ENCODE results near the gene IFIT2.
"Not testable (repeated sequence)": the region's sequence is repeated elsewhere in the genome, so short reads cannot be mapped to it uniquely, and the experiment has no call there.

The IFIT2 gene

DNA sequence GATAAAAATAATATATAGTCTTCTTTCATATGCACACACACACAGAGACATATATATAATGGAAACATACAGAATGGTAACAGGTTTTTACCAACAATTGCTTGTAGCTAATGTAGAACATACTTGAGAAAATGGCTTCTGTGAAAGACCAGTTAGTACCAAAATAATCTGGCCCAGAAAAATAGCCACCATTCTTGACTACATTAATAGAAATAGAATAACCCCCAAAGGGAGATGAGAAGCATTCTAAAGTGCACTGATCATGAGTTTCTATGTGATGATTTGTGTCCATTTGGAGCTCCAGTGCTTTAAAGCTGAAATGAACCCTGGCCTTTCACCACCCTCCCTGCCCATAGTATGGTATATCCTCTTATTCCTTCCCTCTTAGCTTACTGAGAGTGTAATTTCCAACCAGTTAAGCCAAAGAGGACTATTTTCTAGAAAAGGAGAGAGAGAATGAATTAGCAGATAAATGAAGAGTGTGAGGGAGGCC is 22.9 kb upstream of the IFIT2 start:
- intact Hi-C loops (cut with DNase I): no loop called here
- DNase-seq: no peak

DNA sequence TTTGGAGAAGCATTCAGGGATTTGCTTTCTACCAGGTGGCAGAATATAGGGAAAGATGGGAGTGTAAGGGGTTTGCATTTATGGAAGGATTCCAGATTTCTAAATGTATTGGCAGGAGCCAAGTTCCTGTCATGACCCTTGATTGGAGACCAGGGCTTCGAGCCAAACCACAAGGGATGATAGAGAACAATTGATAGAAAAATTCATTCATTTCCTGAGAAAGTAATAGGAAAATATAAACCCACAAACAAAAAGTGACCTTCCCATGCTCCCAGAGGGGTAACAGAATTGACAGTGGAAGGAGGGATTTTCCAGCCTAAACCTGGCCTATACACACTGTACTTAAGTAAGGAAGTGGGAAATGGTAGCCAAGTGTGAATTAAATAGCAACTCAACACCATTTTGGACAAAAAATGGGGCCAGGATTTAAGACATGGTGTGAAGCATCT is 22.4 kb upstream of the IFIT2 start:
- intact Hi-C loops (cut with DNase I): no loop called here
- DNase-seq: no peak

DNA sequence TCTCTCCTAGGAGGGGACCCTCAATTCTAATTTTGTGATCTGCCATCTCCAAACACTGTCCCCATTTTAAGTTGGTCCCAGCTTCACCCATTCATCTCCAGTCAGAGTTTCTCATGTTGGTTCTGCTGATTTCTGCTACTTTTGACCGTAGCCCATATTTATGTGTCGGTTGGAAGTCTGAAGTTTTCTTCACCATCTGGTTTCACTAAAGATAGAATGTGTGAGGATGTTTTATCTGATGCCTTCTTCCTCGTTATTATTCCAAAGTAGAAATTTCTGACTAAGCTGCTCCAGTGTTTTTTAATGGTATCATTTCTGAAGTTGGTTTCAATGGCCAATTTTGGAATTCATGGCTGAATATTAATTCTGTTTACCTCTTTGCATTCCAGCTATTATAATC is 21.3 kb upstream of the IFIT2 start:
- intact Hi-C loops (cut with DNase I): no loop called here
- no peak for DNase-seq

DNA sequence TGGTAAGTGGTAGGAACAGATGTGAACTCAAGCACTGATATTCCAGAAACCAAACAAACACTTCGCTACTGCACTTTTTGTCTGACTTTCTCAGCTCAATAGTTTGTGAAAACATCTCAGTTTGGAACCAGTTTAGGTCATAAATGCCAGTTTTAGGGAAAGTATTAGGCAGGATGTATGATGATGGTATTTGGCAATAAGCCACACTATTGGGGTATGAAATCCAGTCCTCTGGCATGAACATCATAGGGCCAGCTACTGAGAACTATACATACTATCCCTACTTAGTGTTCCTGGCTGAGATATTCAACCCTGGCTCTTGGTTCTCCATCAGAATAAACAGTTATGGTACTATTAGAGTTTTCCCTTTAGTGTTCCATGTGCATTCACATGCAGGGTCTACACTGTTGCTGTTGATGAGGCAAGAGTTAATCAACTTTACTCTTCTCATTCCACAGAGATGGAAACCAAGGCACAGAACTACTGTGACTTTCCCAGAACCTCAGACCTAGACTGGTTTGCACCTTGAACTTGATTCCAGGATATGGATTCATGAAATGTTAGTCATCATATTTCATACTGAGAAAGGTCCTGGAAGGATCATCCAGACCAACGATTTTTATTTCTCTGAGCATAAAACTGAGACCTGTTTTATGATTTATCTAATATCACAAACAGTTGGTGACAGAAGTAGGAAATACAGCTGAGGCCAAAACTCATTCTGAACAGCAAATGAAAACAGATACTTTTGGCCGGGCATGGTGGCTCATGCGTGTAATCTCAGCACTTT is 20.0 kb upstream of the IFIT2 start:
- intact Hi-C loops (cut with DNase I): no loop called here
- no peak for DNase-seq

DNA sequence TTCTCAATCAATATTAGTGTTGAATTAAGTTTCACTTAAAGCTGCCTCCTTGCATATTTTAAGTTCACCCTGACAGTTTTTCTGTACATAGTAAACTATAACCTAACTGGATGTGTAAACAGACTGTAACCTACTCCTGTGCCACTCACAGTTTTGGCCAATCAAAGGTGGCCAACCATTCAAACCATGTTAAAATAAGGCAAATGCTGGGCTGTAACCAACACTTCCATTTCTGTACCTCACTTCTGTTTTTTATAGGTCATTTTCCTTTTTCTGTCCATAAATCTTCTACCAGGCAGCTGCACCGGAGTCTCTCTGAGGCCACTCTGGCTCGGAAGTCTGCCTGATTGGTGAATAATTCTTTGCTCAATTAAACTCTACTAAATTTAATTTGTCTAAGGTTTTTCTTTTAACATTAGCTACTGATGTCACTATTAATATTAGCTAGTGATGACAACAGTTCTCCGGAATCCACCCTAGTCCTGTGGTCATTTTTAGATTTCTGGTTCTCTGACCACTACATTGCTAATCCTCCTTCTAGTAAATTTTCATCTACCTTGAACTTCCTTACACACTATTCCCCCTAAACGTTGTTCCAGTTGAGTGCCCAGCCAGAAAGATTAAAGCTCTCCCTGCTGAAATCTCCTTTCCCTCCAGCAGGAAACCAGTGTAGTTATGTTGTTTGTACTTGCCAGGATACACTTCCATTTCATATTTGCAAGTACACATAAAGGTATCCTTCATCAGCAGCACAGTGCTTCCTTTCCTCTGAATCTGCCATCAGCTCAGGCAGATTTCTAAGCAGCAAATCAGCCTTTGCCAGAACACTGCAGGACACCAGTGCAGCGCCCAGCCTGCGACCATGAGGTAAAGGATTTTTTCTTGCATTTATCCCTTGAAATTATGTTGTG is 18.6 kb upstream of the IFIT2 start:
- no peak for DNase-seq
- intact Hi-C loops (cut with DNase I): no loop called here

GRCh38 chr10:89283936-89284475 is 17.8 kb upstream of the IFIT2 start:
- DNase-seq: peak in 4 of 10 donors; percentile 33 to 82 (median 55)
- intact Hi-C loops (cut with DNase I): no loop called here

- intact Hi-C loops (cut with DNase I); DNase-seq: not testable (repeated sequence)
These were observed 17.1 kb upstream of the IFIT2 start for GRCh38 chr10:89284711-89285110.

DNA sequence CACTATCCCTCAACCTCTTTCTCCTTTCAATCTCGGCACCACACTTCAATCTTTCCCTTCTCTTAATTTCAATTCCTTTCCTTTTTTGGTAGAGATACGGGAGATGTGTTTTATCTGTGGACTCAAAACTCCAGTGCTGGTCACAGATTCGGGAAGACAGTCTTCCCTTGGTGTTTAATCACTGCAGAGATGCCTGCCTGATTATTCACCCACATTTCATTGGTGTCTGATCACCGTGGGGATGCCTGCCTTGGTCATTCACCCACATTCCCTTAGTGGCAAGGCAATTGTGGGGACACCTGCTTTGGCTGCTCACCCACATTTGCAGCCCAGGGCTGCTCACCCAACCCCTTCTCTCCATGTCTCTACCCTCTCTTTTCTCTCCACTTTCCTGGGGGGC is 16.5 kb upstream of the IFIT2 start:
- intact Hi-C loops (cut with DNase I); DNase-seq: not testable (repeated sequence)

- no peak for DNase-seq
- intact Hi-C loops (cut with DNase I): no loop called here
These were observed 7.1 kb upstream of the IFIT2 start for GRCh38 chr10:89294721-89295239.

DNA sequence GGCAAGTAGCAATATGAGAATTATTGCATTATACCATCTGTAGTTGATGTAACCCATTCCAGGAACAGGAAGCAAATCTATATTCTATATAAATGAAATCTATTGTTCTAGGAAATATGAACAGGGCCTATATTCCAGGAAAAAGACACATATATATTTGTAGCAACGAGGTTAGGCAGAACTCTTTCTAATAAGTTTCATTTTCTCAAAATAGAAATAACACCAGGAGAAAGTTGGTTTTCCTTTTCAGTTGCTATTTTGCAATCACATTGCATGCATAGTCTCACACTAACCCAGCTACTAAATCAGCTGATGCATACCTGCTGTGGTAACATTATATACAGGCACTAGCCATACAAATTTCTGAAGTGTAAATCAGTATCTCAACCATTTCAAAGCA is 6.2 kb upstream of the IFIT2 start:
- intact Hi-C loops (cut with DNase I): no loop called here
- no peak for DNase-seq

GRCh38 chr10:89296220-89296648 is 5.6 kb upstream of the IFIT2 start:
- no peak for DNase-seq
- intact Hi-C loops (cut with DNase I): no loop called here

DNA sequence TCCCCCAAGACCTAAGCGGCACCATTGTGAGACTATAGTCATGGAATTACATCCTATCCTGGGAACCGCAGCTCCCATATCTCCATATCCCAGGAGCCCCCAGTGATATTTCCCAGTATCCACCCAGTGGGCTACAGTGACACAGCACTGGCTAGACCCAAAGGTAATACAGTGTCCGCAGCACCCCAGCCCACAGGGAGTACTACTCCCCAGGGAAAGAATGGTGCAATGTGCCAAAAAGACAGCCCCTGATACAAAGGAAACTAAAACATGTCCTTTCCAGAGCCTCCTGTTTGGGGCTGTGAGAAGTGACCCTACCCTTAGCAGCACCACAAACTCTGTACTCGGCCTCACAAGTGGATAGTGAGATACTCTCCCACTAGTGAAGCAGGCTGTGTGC is 4.5 kb upstream of the IFIT2 start:
- intact Hi-C loops (cut with DNase I): no loop called here
- DNase-seq: no peak

DNA sequence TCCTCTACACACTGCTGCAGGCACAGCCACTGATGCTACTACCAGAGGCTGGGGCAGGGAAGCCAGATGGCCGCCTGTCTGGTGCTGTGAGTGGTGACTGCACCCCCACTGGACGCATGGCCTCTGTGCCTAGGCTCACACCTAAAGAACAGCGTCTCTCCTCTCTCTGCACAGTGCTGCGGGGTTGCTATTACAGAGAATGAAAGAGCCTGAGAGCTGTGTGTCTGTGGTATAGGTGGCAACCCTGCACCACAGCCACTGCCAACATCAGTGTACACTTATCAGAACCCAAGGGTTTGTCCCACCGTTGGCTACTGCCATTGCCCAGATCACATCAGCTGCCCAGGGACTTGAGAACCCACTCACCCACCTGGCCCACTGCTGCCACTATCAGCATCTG is 4.1 kb upstream of the IFIT2 start:
- intact Hi-C loops (cut with DNase I): no loop called here
- no peak for DNase-seq

DNA sequence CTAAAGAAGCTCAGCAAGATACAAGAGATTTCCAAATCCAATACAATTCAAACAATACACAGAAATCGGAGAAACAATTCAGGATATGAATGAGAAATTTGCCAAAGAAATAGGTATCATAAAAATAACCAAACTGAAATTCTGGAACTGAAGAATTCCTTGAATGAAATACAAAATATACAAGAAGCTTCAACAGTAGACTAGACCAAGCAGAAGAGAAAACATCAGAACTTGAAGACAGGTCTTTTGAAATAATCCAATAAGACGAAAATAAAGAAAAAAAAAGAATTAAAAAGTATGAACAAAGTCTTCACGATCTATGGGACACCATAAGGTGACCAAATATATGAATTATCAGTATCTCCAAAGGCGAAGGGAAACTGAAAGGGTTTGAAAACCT is 2.8 kb upstream of the IFIT2 start:
- intact Hi-C loops (cut with DNase I): no loop called here
- no peak for DNase-seq

- intact Hi-C loops (cut with DNase I): loop anchor here (5.0 kb wide), 1 partner anchor 36 kb away; no protein-coding TSS in a partner anchor
- DNase-seq: peak in 1 of 10 donors; percentile 16
These were observed 614 bp upstream of the IFIT2 start for GRCh38 chr10:89301232-89301631.

GRCh38 chr10:89302625-89303024 is 779 bp downstream of the IFIT2 start:
- intact Hi-C loops (cut with DNase I): loop anchor here (5.0 kb wide), 1 partner anchor 35 kb away; no protein-coding TSS in a partner anchor
- DNase-seq: peak in 1 of 10 donors; percentile 19

DNA sequence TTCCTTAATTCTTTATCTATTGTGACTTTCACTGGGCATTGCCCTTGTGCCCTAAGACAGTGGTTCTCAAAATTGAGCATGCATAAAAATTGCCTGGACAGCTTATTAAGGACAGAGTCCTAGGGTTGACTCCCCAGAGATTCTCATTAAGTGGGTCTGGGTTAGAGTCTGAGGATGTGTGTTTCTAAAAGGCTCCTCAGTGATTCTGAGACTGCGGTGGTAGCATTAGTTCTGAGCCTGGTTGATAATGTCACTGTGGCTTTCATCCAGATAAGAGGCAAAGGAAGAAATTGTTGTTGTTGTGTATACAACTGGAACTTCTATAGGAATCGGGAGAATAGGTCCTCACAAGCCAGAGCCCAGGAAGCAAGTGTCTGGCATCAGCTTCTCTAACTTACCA is 1.3 kb downstream of the IFIT2 start:
- DNase-seq: no peak
- intact Hi-C loops (cut with DNase I): loop anchor here (5.0 kb wide), 1 partner anchor 34 kb away; no protein-coding TSS in a partner anchor

GRCh38 chr10:89304026-89304425 is 2.2 kb downstream of the IFIT2 start:
- intact Hi-C loops (cut with DNase I): loop anchor here (5.0 kb wide), 1 partner anchor 33 kb away; no protein-coding TSS in a partner anchor
- DNase-seq: no peak

GRCh38 chr10:89304446-89304845 is 2.6 kb downstream of the IFIT2 start:
- intact Hi-C loops (cut with DNase I): loop anchor here (5.0 kb wide), 1 partner anchor 33 kb away; no protein-coding TSS in a partner anchor
- no peak for DNase-seq

- no peak for DNase-seq
- intact Hi-C loops (cut with DNase I): loop anchor here (5.0 kb wide), 1 partner anchor 32 kb away; no protein-coding TSS in a partner anchor
These were observed 3.1 kb downstream of the IFIT2 start for GRCh38 chr10:89304925-89305324.
